ENCODE results near the gene DMAC2L.

- TF ChIP-seq CTCF (IDR thresholded peaks at IDR 0.05 in 2 of 3, conservative IDR thresholded peaks at IDR 0.05 in 1 of 3; ENCODE audit: control insufficient read depth in 2 of 3, extremely low read depth in 1 of 3, insufficient read depth in 1 of 3, low read depth in 3 of 3, low read length in 3 of 3) (no peak), HDGF (IDR thresholded peaks at IDR 0.05) (no peak), E2F4 (IDR thresholded peaks at IDR 0.05; ENCODE audit: low read depth, low read length) (no peak), FOXM1 (IDR thresholded peaks at IDR 0.05; ENCODE audit: low read depth, low read length) (no peak), YY1 (IDR thresholded peaks at IDR 0.05; ENCODE audit: low read depth, low read length) (no peak), SMARCA5 (IDR thresholded peaks at IDR 0.05) (no peak), ATF2 (IDR thresholded peaks at IDR 0.05; ENCODE audit: low read length) (no peak), ZZZ3 (IDR thresholded peaks at IDR 0.05; ENCODE audit: control insufficient read depth, insufficient read length, low read depth) (no peak), HDAC6 (IDR thresholded peaks at IDR 0.05; ENCODE audit: unreplicated experiment) (no peak), MAX (IDR thresholded peaks at IDR 0.05; ENCODE audit: low read depth, low read length) (no peak), USF2 (IDR thresholded peaks at IDR 0.05; ENCODE audit: borderline replicate concordance, low read depth, low read length) (no peak), EP300 (IDR thresholded peaks at IDR 0.05; ENCODE audit: borderline replicate concordance in 1 of 2, control insufficient read depth in 1 of 2, low read depth in 2 of 2, low read length in 2 of 2) (no peak), PKNOX1 (IDR thresholded peaks at IDR 0.05) (no peak), HDAC2 (IDR thresholded peaks at IDR 0.05) (no peak)
These were observed 24.1 kb downstream of the DMAC2L start for GRCh38 chr14:50335989-50336824.
